Testis (tissue), 3 donors: Measurements from ENCODE around the gene IGSF1. TPM values are rescaled to one million over a fixed set of nuclear protein-coding genes. Genes with fewer than 3 reads are reported as not detected.

Source experiments
- DNase-seq: peaks from one replicate; pipeline ENCODE4 v3.0.0-alpha.2; 2019
- H3K27ac ChIP-seq, 2 donors: fragments of 200-600 bp; sonication (generic); one replicate each; pipeline ENCODE4 v1.5.1; 2019
- H3K27me3 ChIP-seq: fragments of 200-600 bp; sonication (generic); one replicate; pipeline ENCODE4 v1.5.1; 2019
- H3K36me3 ChIP-seq: fragments of 200-600 bp; sonication (generic); one replicate; pipeline ENCODE4 v1.5.1; 2017; ENCODE audit warnings: low read depth; ENCODE audit errors: missing control alignments
- H3K4me1 ChIP-seq: fragments of 200-600 bp; sonication (generic); one replicate; pipeline ENCODE4 v1.5.1; 2019
- H3K4me3 ChIP-seq, 2 donors: fragments of 200-600 bp; sonication (generic); one replicate each; pipeline ENCODE4 v1.5.1; 2017 to 2019
- H3K9me3 ChIP-seq: fragments of 200-600 bp; sonication (generic); one replicate; pipeline ENCODE4 v1.5.1; 2017
- POLR2A ChIP-seq: fragments of 450-650 bp; IDR thresholded peaks from one replicate; pipeline ENCODE4 v1.6.1; 2017; ENCODE audit warnings: antibody characterized with exemption, mild to moderate bottlenecking, moderate library complexity
- WGBS, 2 donors: methylation state at CpG; one replicate each; pipeline ENCODE4 v1.1.5; 2018; 5-methylcytosine and 5-hydroxymethylcytosine counted together
- intact Hi-C: fragments of 100-400 bp; cut with DNase I; formaldehyde crosslinking; loops from one replicate; pipeline ENCODE4 v1.15.1; 2023; ENCODE audit warnings: low total_unique reads
- polyA plus RNA-seq: library from polyadenylated mRNA; stranded (reverse); fragments of 350-450 nt; fragmentation: Illumina TruSeq; extraction: RNeasy Lipid Tissue Mini Kit (QIAGEN cat#74804); gene quantifications from one replicate; pipeline ENCODE4 v1.2.3, GENCODE V29; 2014; ENCODE audit warnings: low read depth, low replicate concordance; ENCODE audit not compliant: insufficient read depth
- total RNA-seq, 2 donors: library from RNA; depleted of rRNA; stranded (reverse); fragments of >200 nt; gene quantifications; one replicate each; pipeline ENCODE4 v1.2.3, GENCODE V29; 2016
- TF ChIP-seq, protein P1 (sequence below), 3 experiments: fragments of 450-650 bp in 2 of 3; fragments of 200-600 bp in 1 of 3; sonication (generic) in 1 of 3; IDR thresholded peaks; one replicate each; pipeline ENCODE4 v1.5.1; 2016 to 2019; ENCODE audit warnings: antibody characterized with exemption in 3 of 3, mild to moderate bottlenecking in 2 of 3, moderate library complexity in 1 of 3

IGSF1 gene
- total and polyA plus RNA-seq, 3 donors from 2014 or later = 19.4 to 46.3 (median 26.1) TPM

DNA sequence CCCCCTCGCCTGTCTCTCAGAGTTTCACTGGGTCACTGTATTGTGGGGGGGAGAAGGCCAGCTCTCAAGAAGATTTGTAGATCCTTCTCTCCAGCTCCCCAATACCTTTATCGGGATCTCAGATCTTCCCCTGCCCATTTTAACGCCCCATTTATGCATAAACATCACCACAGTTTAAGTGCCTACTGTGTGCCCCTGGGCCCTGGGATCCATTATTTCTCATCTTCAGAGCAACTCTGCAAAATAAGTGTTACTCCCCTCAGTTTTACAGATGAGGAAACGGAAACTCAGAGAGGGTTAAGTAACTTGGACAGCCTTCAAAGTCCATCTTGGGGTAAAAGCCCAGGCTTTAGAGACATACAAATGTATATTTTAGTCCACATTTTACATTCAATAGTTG lies 421 bp upstream of the IGSF1 start:
- DNase-seq = no peak
- 18 to 42% methylated on average over 2 to 3 of the region's 4 CpGs for WGBS, 2 donors
- Histone ChIP-seq H3K27ac (no peak overlapping the region), H3K9me3 (no peaks in the 10 kb centered on the region), H3K4me1 (no peaks in the 10 kb centered on the region), H3K27me3 (no peaks in the 10 kb centered on the region), H3K36me3 (no peaks in the 10 kb centered on the region), H3K4me3 (peak overlapping the region in 1 of 2 donors; percentile 36)
- intact Hi-C loops = no loop called here
- TF ChIP-seq, protein P1, sequence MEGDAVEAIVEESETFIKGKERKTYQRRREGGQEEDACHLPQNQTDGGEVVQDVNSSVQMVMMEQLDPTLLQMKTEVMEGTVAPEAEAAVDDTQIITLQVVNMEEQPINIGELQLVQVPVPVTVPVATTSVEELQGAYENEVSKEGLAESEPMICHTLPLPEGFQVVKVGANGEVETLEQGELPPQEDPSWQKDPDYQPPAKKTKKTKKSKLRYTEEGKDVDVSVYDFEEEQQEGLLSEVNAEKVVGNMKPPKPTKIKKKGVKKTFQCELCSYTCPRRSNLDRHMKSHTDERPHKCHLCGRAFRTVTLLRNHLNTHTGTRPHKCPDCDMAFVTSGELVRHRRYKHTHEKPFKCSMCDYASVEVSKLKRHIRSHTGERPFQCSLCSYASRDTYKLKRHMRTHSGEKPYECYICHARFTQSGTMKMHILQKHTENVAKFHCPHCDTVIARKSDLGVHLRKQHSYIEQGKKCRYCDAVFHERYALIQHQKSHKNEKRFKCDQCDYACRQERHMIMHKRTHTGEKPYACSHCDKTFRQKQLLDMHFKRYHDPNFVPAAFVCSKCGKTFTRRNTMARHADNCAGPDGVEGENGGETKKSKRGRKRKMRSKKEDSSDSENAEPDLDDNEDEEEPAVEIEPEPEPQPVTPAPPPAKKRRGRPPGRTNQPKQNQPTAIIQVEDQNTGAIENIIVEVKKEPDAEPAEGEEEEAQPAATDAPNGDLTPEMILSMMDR (IDR thresholded peaks at IDR 0.05) = no peak
- no peak for TF ChIP-seq POLR2A

DNA sequence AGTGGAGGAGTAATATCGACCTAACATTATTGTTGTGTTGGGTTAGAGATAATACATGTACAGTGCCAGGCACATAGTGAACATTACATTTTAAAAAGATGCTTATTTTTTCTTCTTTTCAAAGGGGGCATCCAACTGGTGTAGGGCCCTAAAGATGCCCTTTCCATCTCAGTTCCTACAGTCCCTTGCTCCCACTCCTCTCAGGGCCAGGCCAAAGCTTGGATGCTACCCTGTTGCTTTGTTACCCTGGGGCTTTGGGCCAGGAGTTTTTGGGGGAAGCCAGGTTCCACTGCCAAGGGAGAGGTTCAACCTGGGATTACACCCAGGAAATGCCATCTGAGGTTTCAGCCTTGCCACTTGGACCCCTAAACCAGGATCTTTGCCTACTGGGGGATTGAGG lies 918 bp downstream of the IGSF1 start:
- DNase-seq = no peak
- WGBS, 2 donors = 27 to 50% methylated on average over 1 of the region's 1 CpG
- Histone ChIP-seq H3K4me1 (no peaks in the 10 kb centered on the region), H3K9me3 (no peaks in the 10 kb centered on the region), H3K27ac (no peak overlapping the region), H3K4me3 (no peak overlapping the region), H3K27me3 (no peaks in the 10 kb centered on the region), H3K36me3 (no peaks in the 10 kb centered on the region)
- no peak for TF ChIP-seq POLR2A
- TF ChIP-seq, protein P1 (IDR thresholded peaks at IDR 0.05) = no peak
- intact Hi-C loops = no loop called here

DNA sequence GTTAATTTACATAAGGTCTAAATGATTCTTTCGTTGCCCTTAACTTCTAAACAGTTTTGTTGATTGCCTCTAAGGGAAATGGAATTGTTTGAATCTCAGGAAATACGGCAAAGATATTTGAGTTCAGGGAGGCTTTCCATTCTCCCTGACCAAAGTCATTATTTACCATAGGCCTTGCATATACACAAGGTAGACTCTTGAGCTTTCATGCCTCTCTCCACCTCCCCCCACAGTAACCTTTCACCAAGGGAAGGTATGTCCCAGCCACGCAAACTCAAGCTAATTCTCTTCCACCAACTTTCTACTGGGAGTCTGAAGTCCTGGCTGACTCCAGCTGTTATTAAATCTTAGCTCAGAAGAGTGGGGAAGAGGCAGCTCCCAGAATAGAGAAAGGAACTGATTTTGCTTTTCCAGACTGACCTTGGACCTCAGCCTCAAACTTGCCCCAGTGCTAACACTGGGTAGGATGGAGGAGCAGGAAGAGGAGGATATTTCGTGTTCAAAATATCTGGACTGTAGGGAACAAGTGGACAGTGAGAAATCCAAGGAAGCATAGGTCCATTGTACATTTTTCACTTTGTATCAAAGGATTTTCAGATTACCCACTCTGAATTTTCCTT lies 1.4 kb downstream of the IGSF1 start:
- WGBS, 2 donors = 63 to 70% methylated on average over 4 of the region's 4 CpGs
- no peak for DNase-seq
- H3K9me3 ChIP-seq = no peaks in the 10 kb centered on the region
- no peaks in the 10 kb centered on the region for H3K36me3 ChIP-seq
- H3K27ac ChIP-seq = no peak overlapping the region
- H3K4me3 ChIP-seq = no peak overlapping the region
- no peak for TF ChIP-seq POLR2A
- TF ChIP-seq, protein P1 (IDR thresholded peaks at IDR 0.05) = no peak
- no peaks in the 10 kb centered on the region for H3K4me1 ChIP-seq
- H3K27me3 ChIP-seq = no peaks in the 10 kb centered on the region
- intact Hi-C loops = no loop called here

DNA sequence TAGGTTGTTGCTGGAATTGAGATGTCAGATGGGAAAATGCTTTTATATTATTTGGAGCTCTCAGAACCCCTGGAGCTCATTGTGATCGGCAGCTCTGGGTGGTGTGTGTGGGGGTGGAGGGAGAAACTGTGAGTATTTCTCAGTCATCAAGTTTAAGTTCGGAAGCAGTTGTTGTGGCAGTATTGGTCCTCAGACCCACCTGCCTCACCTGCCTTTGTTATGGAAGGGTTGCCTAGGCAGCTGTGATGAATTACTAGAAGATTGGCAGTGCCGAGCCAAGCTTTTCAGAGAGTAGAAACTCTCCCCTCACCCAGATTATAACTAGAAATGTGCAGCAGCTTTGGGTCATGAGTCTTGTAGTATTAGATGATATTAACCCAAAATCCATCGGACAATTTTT lies 9.5 kb downstream of the IGSF1 start:
- intact Hi-C loops = no loop called here
- H3K9me3 ChIP-seq = no peaks in the 10 kb centered on the region
- 36 to 65% methylated on average over 3 to 4 of the region's 4 CpGs for WGBS, 2 donors
- H3K27me3 ChIP-seq = no peaks in the 10 kb centered on the region
- H3K4me1 ChIP-seq = no peaks in the 10 kb centered on the region
- no peak for TF ChIP-seq POLR2A
- TF ChIP-seq, protein P1 (IDR thresholded peaks at IDR 0.05) = no peak
- no peak for DNase-seq
- no peaks in the 10 kb centered on the region for H3K36me3 ChIP-seq
- H3K27ac ChIP-seq = no peak overlapping the region
- H3K4me3 ChIP-seq = no peak overlapping the region

DNA sequence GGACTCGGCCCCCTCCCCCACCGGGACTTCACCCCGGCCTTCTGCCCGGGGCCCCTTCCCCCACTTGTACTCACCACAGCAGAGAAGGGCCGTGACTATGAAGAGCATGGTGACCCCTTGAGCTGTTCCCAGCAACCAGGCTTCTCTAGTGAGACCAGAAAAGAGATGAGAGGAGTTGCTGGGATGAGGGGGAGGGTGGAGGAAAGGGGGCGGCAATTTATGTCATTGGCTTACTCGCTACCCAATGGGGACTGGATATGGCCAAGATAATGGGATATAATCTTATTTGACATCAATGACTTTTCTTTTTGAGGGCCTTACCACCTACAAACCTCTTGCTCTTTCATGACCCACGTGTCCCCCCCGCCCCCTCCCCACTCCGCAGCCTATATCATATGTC lies 9.9 kb downstream of the IGSF1 start:
- H3K27me3 ChIP-seq = no peaks in the 10 kb centered on the region
- intact Hi-C loops = no loop called here
- no peaks in the 10 kb centered on the region for H3K9me3 ChIP-seq
- no peaks in the 10 kb centered on the region for H3K36me3 ChIP-seq
- TF ChIP-seq, protein P1 (IDR thresholded peaks at IDR 0.05) = no peak
- no peak for TF ChIP-seq POLR2A
- DNase-seq = no peak
- no peaks in the 10 kb centered on the region for H3K4me1 ChIP-seq
- H3K4me3 ChIP-seq = no peak overlapping the region
- H3K27ac ChIP-seq = no peak overlapping the region
- WGBS, 2 donors = 53 to 63% methylated on average over 5 of the region's 10 CpGs
